Activated CD8-positive, alpha-beta memory T cell treated with anti-CD3 and anti-CD28 coated beads, Interleukin-2, amount 50 U/mL, for 4 hours (primary cell): ENCODE data around the gene DNAJA1.

ENCODE experiments used
- DNase-seq: peaks from one replicate; pipeline ENCODE4 v3.0.0-alpha.2; 2020

Gene DNAJA1

GRCh38 chr9:33029231-33029786 is 4.2 kb downstream of the DNAJA1 start:
- no peak for DNase-seq

GRCh38 chr9:33030285-33030684 is 5.2 kb downstream of the DNAJA1 start:
- no peak for DNase-seq

- DNase-seq: no peak
Measured at GRCh38 chr9:33032292-33032691, 7.2 kb downstream of the DNAJA1 start.

GRCh38 chr9:33032865-33033264 is 7.8 kb downstream of the DNAJA1 start:
- DNase-seq: no peak

- DNase-seq: no peak
Measured at GRCh38 chr9:33040792-33041431, 15.8 kb downstream of the DNAJA1 start.

- DNase-seq: no peak
Measured at GRCh38 chr9:33041432-33042188, 16.5 kb downstream of the DNAJA1 start.

GRCh38 chr9:33042473-33042872 is 17.4 kb downstream of the DNAJA1 start:
- no peak for DNase-seq

- DNase-seq: no peak
Measured at GRCh38 chr9:33043671-33044070, 18.6 kb downstream of the DNAJA1 start.

- peak; percentile 53 for DNase-seq
Measured at GRCh38 chr9:33044162-33044673, 19.1 kb downstream of the DNAJA1 start.

GRCh38 chr9:33044677-33045282 is 19.7 kb downstream of the DNAJA1 start:
- DNase-seq: no peak

GRCh38 chr9:33046061-33046460 is 21.0 kb downstream of the DNAJA1 start:
- DNase-seq: no peak

GRCh38 chr9:33048054-33048465 is 23.0 kb downstream of the DNAJA1 start:
- no peak for DNase-seq

- no peak for DNase-seq
Measured at GRCh38 chr9:33049680-33050361, 24.7 kb downstream of the DNAJA1 start.

- DNase-seq: no peak
Measured at GRCh38 chr9:33051144-33051543, 26.1 kb downstream of the DNAJA1 start.

GRCh38 chr9:33065157-33066076 is 40.3 kb downstream of the DNAJA1 start:
- no peak for DNase-seq

- DNase-seq: no peak
Measured at GRCh38 chr9:33068991-33069390, 43.9 kb downstream of the DNAJA1 start.

- peak; percentile 94 for DNase-seq
Measured at GRCh38 chr9:33076046-33077004, 51.3 kb downstream of the DNAJA1 start, which contains the start of gene SMU1. TSS of gene SMU1 (minus strand) at chr9:33076674. CDS start at chr9:33076608, 66 bp downstream.

GRCh38 chr9:33080534-33080933 is 55.5 kb downstream of the DNAJA1 start:
- no peak for DNase-seq

- DNase-seq: peak; percentile 40
Measured at GRCh38 chr9:33081128-33081851, 56.2 kb downstream of the DNAJA1 start.

GRCh38 chr9:33082128-33082527 is 57.1 kb downstream of the DNAJA1 start:
- DNase-seq: no peak
